Common myeloid progenitor, CD34-positive (primary cell): Measurements from ENCODE around the gene SARDH.

Experiments used
- CTCF ChIA-PET: fragments of 350-600 bp; sonication (Branson Sonifier 250); formaldehyde crosslinking; loops from one replicate; lab custom pipeline; 2021; ENCODE audit warnings: antibody characterized with exemption; lab: Charles Lee
- POLR2A ChIA-PET: fragments of 350-600 bp; sonication (Branson Sonifier 250); formaldehyde crosslinking; loops from one replicate; lab custom pipeline; 2021; ENCODE audit warnings: antibody characterized with exemption; lab: Charles Lee
- DNase-seq, 3 donors: peaks; one replicate each; pipeline versions ENCODE4 v3.0.0 to v3.0.0-alpha.2; 2013
- H3K27ac ChIP-seq, 2 experiments: 1 replicate in 1 of 2; 2 replicates in 1 of 2; pipeline ENCODE4 v1.7.0; 2013; ENCODE audit warnings: inconsistent platforms in 2 of 2, low read length in 2 of 2, mild to moderate bottlenecking in 2 of 2, low read depth in 1 of 2, moderate library complexity in 1 of 2; ENCODE audit not compliant: severe bottlenecking in 2 of 2, insufficient read depth in 1 of 2, poor library complexity in 1 of 2
- H3K27me3 ChIP-seq, 5 experiments: replicated peaks in 2 of 5; 1 replicate in 3 of 5; 2 replicates in 2 of 5; pipeline versions ENCODE4 v1.6.1 to v1.7.0; 2013; ENCODE audit warnings: low read length in 4 of 5, mild to moderate bottlenecking in 2 of 5, moderate library complexity in 2 of 5, inconsistent platforms in 1 of 5; ENCODE audit not compliant: insufficient read depth in 5 of 5, control insufficient read depth in 4 of 5
- H3K36me3 ChIP-seq, 4 experiments: 1 replicate in 2 of 4; 2 replicates in 2 of 4; pipeline versions ENCODE4 v1.6.1 to v1.7.0; 2013; ENCODE audit warnings: low read length in 3 of 4, control low read depth in 1 of 4, mild to moderate bottlenecking in 1 of 4; ENCODE audit not compliant: control insufficient read depth in 4 of 4, insufficient read depth in 4 of 4
- H3K4me1 ChIP-seq, 4 experiments: 1 replicate in 3 of 4; 2 replicates in 1 of 4; pipeline versions ENCODE4 v1.6.1 to v1.7.1; 2013; ENCODE audit warnings: low read length in 3 of 4, mild to moderate bottlenecking in 3 of 4, control low read depth in 1 of 4, inconsistent platforms in 1 of 4, moderate library complexity in 1 of 4; ENCODE audit not compliant: control insufficient read depth in 4 of 4, insufficient read depth in 4 of 4; ENCODE audit errors: control extremely low read depth in 1 of 4
- H3K4me3 ChIP-seq, 7 experiments: 1 replicate in 4 of 7; 2 replicates in 3 of 7; pipeline versions ENCODE4 v1.5.1 to v1.7.0; 2013; ENCODE audit warnings: mild to moderate bottlenecking in 7 of 7, low read length in 6 of 7, moderate library complexity in 6 of 7, inconsistent platforms in 2 of 7, low read depth in 2 of 7, control low read depth in 1 of 7; ENCODE audit not compliant: insufficient read depth in 4 of 7, control insufficient read depth in 1 of 7; ENCODE audit errors: extremely low read depth in 1 of 7
- H3K9me3 ChIP-seq, 5 experiments: 1 replicate in 4 of 5; 2 replicates in 1 of 5; pipeline versions ENCODE4 v1.6.1 to v1.7.1; 2013; ENCODE audit warnings: low read length in 4 of 5, mild to moderate bottlenecking in 2 of 5, inconsistent platforms in 1 of 5, low read depth in 1 of 5, moderate library complexity in 1 of 5; ENCODE audit not compliant: control insufficient read depth in 4 of 5, insufficient read depth in 2 of 5; ENCODE audit errors: control extremely low read depth in 1 of 5
- WGBS: methylation state at CpG from one replicate; pipeline ENCODE4 v1.1.5; 2013; ENCODE audit not compliant: insufficient coverage; 5-methylcytosine and 5-hydroxymethylcytosine counted together

The SARDH gene

GRCh38 chr9:133784731-133785561 lies 46.8 kb upstream of the SARDH start:
- Histone ChIP-seq H3K9me3 (no peaks in the 10 kb centered on the region), H3K27me3 (peaks cover 0 to 10% (median 0%) of the 10 kb centered on the region in 5 experiments), H3K4me3 (no peak overlapping the region), H3K27ac (no peak overlapping the region), H3K4me1 (peaks cover 0 to 38% (median 25%) of the 10 kb centered on the region in 4 experiments), H3K36me3 (peaks cover 0 to 2% (median 0%) of the 10 kb centered on the region in 4 experiments)
- POLR2A ChIA-PET: no interaction called here
- DNase-seq: no peak
- 98% methylated on average over 25 of the region's 25 CpGs for WGBS
- CTCF ChIA-PET: interaction anchor here (0.6 to 10.4 kb wide), 3 partner anchors 9 to 353 kb away, joined by 3 to 143 read pairs (median 32); no protein-coding TSS in a partner anchor

DNA sequence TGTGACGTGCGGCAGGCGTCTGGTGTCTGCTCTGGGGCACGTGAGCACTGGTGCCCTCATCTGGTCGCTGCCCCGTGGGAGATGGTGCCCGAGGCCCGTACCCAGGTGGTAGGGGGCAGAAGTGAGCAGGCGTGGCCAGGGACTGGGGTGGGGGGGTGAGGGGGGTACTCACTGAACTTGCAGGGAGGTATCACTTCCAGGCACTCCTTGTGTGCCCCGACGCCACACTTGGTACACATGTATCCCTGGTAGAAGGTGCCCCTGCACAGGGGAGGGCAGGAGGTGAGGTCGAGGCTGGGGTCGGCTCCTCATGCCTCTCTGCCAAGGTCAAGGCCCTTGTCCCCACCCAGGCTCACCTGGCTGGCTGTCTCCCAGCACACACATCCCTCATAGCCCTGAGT lies 45.2 kb upstream of the SARDH start:
- Histone ChIP-seq H3K9me3 (no peaks in the 10 kb centered on the region), H3K36me3 (peaks cover 0 to 2% (median 0%) of the 10 kb centered on the region in 4 experiments), H3K4me1 (peaks cover 0 to 23% (median 9%) of the 10 kb centered on the region in 4 experiments), H3K27ac (no peak overlapping the region), H3K27me3 (peaks cover 0 to 10% (median 0%) of the 10 kb centered on the region in 5 experiments), H3K4me3 (no peak overlapping the region)
- POLR2A ChIA-PET: interaction anchor here (1.7 kb wide), 1 partner anchor 210 kb away, joined by 6 read pairs; no protein-coding TSS in a partner anchor
- CTCF ChIA-PET: interaction anchor here (1.4 to 10.4 kb wide), 7 partner anchors 10 to 218 kb away, joined by 3 to 143 read pairs (median 13); no protein-coding TSS in a partner anchor
- no peak for DNase-seq
- 82% methylated on average over 13 of the region's 13 CpGs for WGBS

DNA sequence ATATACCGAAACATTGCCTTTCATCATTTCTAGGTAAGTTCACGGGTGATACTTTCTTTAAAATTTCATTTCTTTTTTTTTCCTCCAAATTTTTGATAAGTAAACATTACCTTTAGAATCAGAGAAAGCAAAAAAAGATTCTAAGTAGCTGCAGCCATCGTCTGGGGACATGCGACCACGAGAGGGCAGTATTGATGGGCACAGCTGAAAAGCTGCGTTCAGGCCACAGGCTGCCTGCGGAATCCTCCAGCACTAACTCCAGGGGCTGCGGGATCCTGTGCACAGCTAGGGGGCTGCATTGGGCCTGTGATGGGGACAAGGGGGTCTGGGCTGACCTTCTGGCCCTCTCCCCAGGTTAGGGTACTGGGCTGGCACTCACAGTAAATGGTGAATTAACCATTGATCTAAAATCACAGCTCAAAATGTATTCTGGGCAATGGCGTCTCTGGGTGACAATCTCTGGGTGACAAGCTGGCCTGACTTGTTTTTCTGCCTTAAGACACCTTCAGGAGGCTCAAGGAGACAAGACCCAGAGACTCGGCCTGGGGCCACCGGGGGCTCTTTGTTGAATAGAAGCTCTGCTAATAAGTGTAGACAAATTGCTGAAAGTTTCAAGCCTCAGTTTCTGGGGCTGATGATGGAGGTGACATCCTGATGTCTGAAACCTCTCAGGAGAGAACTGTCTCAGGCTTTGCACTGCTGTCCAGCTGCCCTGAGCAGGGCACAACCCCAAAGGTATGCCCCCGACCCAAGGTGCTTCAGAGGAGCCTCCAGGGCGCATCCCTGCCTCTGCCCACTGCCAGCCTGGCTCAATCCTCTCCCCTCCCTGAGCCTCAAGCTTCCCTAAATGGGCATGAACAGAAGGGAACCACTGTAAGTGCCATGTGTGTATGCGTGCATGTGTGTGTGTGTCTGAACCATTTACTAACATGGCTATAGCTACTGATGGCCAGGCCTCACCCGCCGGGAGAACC lies 44.3 kb upstream of the SARDH start:
- 67% methylated on average over 10 of the region's 16 CpGs for WGBS
- ChIA-PET POLR2A (interaction anchor here (0.7 to 1.7 kb wide), 2 partner anchors 173 to 211 kb away, joined by 3 to 6 read pairs; no protein-coding TSS in a partner anchor), CTCF (interaction anchor here (0.7 to 10.4 kb wide), 23 partner anchors 8 to 317 kb away, joined by 3 to 143 read pairs (median 4); no protein-coding TSS in a partner anchor)
- Histone ChIP-seq H3K9me3 (no peaks in the 10 kb centered on the region), H3K4me3 (no peak overlapping the region), H3K4me1 (peaks cover 0 to 15% (median 3%) of the 10 kb centered on the region in 4 experiments), H3K27me3 (peaks cover 0 to 9% (median 0%) of the 10 kb centered on the region in 5 experiments), H3K36me3 (peaks cover 0 to 2% (median 0%) of the 10 kb centered on the region in 4 experiments), H3K27ac (no peak overlapping the region)
- DNase-seq: peak; percentile 73 to 91 (median 83)

GRCh38 chr9:133781828-133782135 lies 43.6 kb upstream of the SARDH start:
- peaks cover 0 to 10% (median 1%) of the 10 kb centered on the region in 4 experiments for H3K4me1 ChIP-seq
- no peak overlapping the region for H3K27ac ChIP-seq
- DNase-seq: no peak
- H3K9me3 ChIP-seq: no peaks in the 10 kb centered on the region
- peaks cover 0 to 3% (median 0%) of the 10 kb centered on the region in 5 experiments for H3K27me3 ChIP-seq
- no CpG with 5 or more reads among the region's 10 CpGs for WGBS
- POLR2A ChIA-PET: interaction anchor here (0.6 to 1.7 kb wide), 2 partner anchors 212 to 213 kb away, joined by 3 to 6 read pairs; no protein-coding TSS in a partner anchor
- no peak overlapping the region for H3K4me3 ChIP-seq
- CTCF ChIA-PET: interaction anchor here (0.6 to 10.4 kb wide), 23 partner anchors 8 to 318 kb away, joined by 3 to 143 read pairs (median 4); no protein-coding TSS in a partner anchor
- H3K36me3 ChIP-seq: peaks cover 0 to 2% (median 0%) of the 10 kb centered on the region in 4 experiments

DNA sequence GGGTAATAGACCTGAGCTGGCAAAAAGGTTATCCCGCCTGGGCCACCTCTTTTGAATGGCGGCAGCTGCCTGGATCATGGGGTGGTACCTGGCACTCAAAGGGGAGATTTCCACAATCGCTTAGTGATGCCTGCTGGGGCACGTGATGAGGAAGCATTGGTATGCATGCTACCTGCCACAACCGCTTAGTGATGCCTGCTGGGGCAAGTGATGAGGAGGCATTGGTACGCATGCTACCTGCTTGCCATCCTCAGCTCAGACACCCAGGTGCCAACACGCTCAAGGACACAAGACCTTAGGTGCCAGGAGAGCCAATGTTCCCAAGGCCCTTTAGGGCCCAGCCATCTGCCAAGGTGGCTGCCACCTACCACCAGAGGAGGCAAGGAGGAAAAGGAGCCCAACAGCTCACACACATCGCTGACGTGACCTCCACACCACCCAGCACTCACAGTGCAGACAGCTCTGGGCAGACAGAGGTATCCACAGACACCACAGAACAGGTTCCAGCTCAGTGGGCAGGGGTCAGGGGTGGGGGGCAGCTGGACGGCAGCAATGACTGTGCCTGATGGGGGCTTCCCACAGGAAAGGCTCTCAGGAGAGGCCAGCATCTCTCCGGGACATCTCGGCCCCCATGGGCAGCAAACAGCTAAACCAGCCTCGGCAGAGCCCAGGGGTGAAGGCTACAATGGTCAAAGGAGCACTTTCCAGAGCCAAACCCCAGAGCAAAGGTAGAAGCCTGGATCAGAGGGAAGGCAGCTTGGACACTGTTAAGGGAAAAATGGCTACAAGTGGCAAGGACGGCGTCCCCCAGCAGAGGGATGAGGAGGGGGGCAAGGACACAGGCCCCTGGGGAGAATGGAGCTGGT lies 43.0 kb upstream of the SARDH start:
- ChIA-PET POLR2A (interaction anchor here (0.6 to 1.7 kb wide), 2 partner anchors 212 to 214 kb away, joined by 3 to 6 read pairs; no protein-coding TSS in a partner anchor), CTCF (interaction anchor here (0.6 to 10.4 kb wide), 17 partner anchors 7 to 239 kb away, joined by 3 to 143 read pairs (median 4); no protein-coding TSS in a partner anchor)
- H3K9me3 ChIP-seq: no peaks in the 10 kb centered on the region
- no peak overlapping the region for H3K27ac ChIP-seq
- WGBS: 98% methylated on average over 13 of the region's 15 CpGs
- no peak for DNase-seq
- peaks cover 0 to 6% (median 1%) of the 10 kb centered on the region in 4 experiments for H3K4me1 ChIP-seq
- H3K4me3 ChIP-seq: no peak overlapping the region
- peaks cover 0 to 2% (median 0%) of the 10 kb centered on the region in 4 experiments for H3K36me3 ChIP-seq
- H3K27me3 ChIP-seq: peaks cover 0 to 3% (median 0%) of the 10 kb centered on the region in 5 experiments
